HG03060 (cell line): Measurements from ENCODE around the gene SYP.
"Not testable (repeated sequence)": the region's sequence is repeated elsewhere in the genome, so short reads cannot be mapped to it uniquely, and the experiment has no call there.

Experiments used
- ATAC-seq: cut with Tn5 transposase; IDR thresholded peaks from one replicate; pipeline ENCODE4 v1.9.1; 2021; ENCODE audit warnings: low read depth, moderate number of reproducible peaks; ENCODE audit not compliant: unreplicated experiment

The SYP gene

DNA sequence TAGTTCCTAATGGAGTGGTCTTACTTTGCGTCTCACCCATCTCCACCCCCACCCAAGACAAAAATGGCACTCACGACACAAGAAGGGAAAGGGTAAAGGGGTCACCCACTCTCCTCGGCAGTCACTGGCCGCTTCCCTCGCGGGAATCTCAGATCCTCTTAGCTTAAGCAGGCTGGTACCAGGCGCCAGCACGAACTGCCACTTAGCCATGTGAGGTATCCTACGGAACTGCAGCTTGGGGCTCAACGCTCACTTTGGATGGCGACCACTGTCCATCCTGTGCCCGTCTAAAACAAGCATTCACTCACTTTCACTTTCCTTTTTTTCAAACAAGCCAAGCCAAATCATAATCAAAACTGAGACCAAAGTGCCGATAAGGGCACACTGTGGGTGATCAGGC lies 52.1 kb downstream of the SYP start:
- ATAC-seq: no peak

GRCh38 chrX:49147282-49147681 lies 52.7 kb downstream of the SYP start:
- no peak for ATAC-seq

- not testable (repeated sequence) for ATAC-seq
Measured at GRCh38 chrX:49143154-49143553, 56.8 kb downstream of the SYP start.

DNA sequence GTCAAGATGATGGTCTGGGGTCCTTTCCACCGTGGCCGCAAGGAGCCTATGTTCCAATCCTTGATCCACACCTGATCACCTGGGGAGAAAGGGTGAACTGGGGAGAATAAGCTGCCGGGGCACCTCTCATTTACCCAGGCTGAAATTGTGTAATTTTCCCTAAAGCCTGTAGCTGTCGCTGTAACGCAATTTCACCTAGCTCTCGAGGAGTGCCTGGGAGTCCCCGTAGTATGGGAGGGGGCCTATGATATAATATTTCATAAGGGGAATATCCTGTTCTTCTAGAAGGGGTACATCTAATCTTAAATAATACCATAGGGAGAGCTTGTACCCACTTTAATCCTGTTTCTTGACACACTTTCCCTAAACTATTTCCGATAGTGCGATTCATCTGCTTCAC lies 57.7 kb downstream of the SYP start:
- not testable (repeated sequence) for ATAC-seq

GRCh38 chrX:49139713-49140112 lies 60.3 kb downstream of the SYP start:
- ATAC-seq: no peak
